ENCODE measurements around the gene PTPRT.

Gene PTPRT

GRCh38 chr20:42656130-42656529 lies 533.6 kb downstream of the PTPRT start:
- no peak for TF ChIP-seq CTCF (IDR thresholded peaks at IDR 0.05; ENCODE audit: borderline replicate concordance, insufficient read depth, low read depth, low read length)
- H3K4me3 ChIP-seq (ENCODE audit: low read depth, low read length) = no peak overlapping the region

GRCh38 chr20:42652266-42652665 lies 537.4 kb downstream of the PTPRT start:
- H3K4me3 ChIP-seq (ENCODE audit: low read depth, low read length) = no peak overlapping the region
- no peak for TF ChIP-seq CTCF (IDR thresholded peaks at IDR 0.05; ENCODE audit: borderline replicate concordance, insufficient read depth, low read depth, low read length)

GRCh38 chr20:42650191-42650746 lies 539.4 kb downstream of the PTPRT start:
- H3K4me3 ChIP-seq (ENCODE audit: low read depth, low read length) = no peak overlapping the region
- TF ChIP-seq CTCF (IDR thresholded peaks at IDR 0.05; ENCODE audit: borderline replicate concordance, insufficient read depth, low read depth, low read length) = no peak

- no peak overlapping the region for H3K4me3 ChIP-seq (ENCODE audit: low read depth, low read length)
- TF ChIP-seq CTCF (IDR thresholded peaks at IDR 0.05; ENCODE audit: borderline replicate concordance, insufficient read depth, low read depth, low read length) = no peak
Observed at GRCh38 chr20:42649748-42650147, 540.0 kb downstream of the PTPRT start.

GRCh38 chr20:42646250-42646649 lies 543.5 kb downstream of the PTPRT start:
- H3K4me3 ChIP-seq (ENCODE audit: low read depth, low read length) = no peak overlapping the region
- TF ChIP-seq CTCF (IDR thresholded peaks at IDR 0.05; ENCODE audit: borderline replicate concordance, insufficient read depth, low read depth, low read length) = no peak

GRCh38 chr20:42641886-42642285 lies 547.8 kb downstream of the PTPRT start:
- no peak for TF ChIP-seq CTCF (IDR thresholded peaks at IDR 0.05; ENCODE audit: borderline replicate concordance, insufficient read depth, low read depth, low read length)
- H3K4me3 ChIP-seq (ENCODE audit: low read depth, low read length) = no peak overlapping the region

GRCh38 chr20:42639140-42639539 lies 550.6 kb downstream of the PTPRT start:
- no peak for TF ChIP-seq CTCF (IDR thresholded peaks at IDR 0.05; ENCODE audit: borderline replicate concordance, insufficient read depth, low read depth, low read length)
- no peak overlapping the region for H3K4me3 ChIP-seq (ENCODE audit: low read depth, low read length)

Measured in GM12875 (cell line).